Measurements from ENCODE around the gene SASH3. TPM values are rescaled to one million over a fixed set of nuclear protein-coding genes. Genes with fewer than 3 reads are reported as not detected.

The SASH3 gene
- total RNA-seq, 1 donor from 2014 or later = not detected

- DNase-seq = no peak
Observed at GRCh38 chrX:129760155-129760554, 19.6 kb upstream of the SASH3 start.

- DNase-seq = no peak
Observed at GRCh38 chrX:129760981-129761380, 18.8 kb upstream of the SASH3 start.

GRCh38 chrX:129761596-129761995, 18.2 kb upstream of the SASH3 start:
- DNase-seq = no peak

DNA sequence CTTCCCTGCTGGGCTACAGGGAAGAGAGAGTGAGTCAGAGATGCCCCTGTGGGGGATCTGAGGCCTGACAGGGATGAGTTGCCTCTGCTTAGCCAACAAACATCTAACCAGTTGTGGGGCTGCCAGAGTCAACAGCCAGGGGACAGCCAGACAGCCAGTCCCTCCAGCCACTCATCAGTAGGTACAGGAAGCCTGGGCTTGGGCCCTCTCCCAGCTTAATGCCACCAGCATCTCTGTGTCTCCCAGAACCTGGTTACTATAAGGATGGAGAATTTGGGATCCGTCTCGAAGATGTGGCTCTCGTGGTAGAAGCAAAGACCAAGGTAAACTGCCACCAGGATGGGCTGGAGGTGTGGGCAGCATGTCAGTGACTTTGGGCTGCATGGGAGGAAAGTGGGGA, 17.3 kb upstream of the SASH3 start:
- no peak for DNase-seq

DNA sequence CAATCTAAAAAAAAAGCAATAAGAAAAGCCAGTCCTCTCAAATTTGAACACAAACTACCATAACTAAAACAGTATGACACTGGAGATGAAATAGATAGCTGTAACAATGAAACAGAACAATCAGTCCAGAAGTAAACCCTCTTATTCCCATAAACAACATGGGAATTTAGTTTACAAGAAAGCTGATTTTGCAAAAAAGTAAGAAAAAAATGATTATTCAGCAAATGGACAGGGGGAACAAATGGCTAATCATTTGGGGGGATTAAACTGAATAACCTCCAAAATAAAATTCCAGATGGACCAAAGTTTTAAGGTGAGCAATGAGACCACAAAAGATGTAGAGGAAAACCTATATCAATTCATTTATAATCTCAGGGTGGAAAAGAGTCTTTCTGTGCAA, 16.1 kb upstream of the SASH3 start:
- DNase-seq = no peak

GRCh38 chrX:129768186-129768585, 11.6 kb upstream of the SASH3 start:
- no peak for DNase-seq

GRCh38 chrX:129768586-129769466, 10.9 kb upstream of the SASH3 start:
- DNase-seq = no peak

DNA sequence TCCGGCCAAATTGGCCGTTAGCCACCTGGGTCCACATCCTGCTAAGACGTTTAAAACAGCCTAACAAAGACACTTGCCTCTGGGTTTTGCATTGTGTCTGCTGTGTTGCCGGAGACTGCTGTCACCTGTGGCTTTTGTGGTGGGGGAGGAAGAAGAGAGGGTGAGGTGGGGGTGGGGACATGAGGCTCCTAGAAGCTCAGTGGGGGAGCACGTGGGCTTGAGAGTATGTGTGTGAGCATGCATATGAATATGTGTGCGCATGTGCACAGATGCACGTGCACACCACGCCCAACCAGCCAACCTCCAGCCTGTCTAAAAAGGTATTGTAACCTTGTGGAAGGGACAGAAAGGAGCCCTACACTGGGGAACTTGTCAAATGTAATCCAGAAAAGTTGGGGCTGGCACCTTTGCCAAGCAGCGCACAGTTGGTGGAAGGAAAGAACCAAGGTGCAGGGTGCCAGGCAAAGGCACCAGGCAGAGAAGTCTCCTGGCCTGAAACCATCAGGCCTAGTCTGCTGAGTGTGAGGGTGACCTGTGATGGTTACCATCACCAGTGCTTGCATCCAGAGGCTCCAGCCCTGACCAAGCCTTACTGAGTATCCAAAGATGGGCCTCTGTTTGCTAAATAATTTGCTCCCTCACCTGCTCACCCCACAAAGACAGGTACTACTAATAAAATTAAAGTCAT, 10.1 kb upstream of the SASH3 start:
- no peak for DNase-seq

DNA sequence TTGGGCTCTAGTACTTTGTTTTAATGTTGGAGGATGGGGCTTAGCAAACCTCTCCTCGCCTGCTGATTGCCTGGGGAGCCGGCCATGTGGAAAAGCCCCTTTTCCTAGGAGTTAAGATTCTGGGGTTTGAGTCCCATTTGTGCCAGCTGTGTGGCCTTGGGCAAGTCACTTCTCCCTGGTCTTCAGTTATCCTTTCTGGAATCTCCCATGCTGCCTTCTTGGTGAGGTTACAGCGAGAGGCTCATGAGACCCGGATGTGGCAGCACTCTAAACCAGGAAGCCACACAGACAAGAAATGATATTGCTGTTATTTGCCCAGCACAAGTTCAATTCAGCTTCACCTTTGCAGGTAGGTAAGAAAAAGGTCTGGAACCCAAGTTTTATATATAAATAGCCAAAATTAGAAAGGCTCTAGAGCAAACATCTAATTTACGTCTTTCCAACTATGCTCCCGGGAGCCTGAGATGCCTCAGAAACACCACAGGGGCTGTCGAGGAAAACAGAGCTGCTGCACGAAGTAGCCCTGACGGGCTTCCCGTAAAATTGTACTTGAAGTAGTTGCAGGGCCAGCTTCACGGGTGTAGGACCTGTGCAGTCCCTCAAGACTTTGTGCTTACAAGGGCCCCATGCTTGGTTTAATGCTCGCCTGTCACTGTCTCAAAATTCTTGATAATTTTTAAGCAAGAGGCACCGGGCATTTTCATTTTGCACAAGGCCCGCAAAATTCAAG, 8.3 kb upstream of the SASH3 start:
- no peak for DNase-seq

GRCh38 chrX:129772796-129773431, 6.8 kb upstream of the SASH3 start:
- DNase-seq = peak; percentile 12

- DNase-seq = no peak
Observed at GRCh38 chrX:129773649-129774458, 5.9 kb upstream of the SASH3 start.

- DNase-seq = peak; percentile 60
Observed at GRCh38 chrX:129777218-129778030, 2.3 kb upstream of the SASH3 start.

DNA sequence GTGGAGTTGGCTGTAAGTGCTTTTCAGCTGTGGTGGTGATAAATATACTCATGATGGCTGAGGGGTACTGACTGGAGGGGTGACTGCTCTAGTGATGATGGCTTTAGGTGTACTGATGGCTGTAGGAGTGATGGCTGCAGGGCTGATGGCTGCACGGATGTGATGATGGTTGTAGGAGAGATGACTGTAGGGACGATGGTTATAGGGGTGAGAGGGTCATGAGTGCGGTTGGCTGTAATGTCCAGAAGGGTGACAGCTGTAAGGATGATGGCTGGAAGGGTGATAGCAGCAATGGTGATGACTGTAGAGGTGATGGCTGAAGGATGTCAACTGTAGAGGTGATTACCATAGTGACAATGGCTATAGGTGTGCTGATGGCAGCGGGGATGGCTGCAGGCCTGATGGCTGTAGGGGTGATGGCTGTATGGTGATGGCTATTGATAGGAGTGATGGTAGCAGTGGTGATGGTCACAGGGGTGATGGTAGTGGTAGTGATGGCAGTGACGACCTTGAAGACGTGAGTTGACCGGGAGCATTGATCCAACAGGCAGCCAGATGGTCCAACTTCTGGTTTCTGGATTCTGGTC, 570 bp upstream of the SASH3 start:
- no peak for DNase-seq

GRCh38 chrX:129780441-129781105, 824 bp downstream of the SASH3 start:
- DNase-seq = no peak

GRCh38 chrX:129781134-129781672, 1.5 kb downstream of the SASH3 start:
- DNase-seq = no peak

DNA sequence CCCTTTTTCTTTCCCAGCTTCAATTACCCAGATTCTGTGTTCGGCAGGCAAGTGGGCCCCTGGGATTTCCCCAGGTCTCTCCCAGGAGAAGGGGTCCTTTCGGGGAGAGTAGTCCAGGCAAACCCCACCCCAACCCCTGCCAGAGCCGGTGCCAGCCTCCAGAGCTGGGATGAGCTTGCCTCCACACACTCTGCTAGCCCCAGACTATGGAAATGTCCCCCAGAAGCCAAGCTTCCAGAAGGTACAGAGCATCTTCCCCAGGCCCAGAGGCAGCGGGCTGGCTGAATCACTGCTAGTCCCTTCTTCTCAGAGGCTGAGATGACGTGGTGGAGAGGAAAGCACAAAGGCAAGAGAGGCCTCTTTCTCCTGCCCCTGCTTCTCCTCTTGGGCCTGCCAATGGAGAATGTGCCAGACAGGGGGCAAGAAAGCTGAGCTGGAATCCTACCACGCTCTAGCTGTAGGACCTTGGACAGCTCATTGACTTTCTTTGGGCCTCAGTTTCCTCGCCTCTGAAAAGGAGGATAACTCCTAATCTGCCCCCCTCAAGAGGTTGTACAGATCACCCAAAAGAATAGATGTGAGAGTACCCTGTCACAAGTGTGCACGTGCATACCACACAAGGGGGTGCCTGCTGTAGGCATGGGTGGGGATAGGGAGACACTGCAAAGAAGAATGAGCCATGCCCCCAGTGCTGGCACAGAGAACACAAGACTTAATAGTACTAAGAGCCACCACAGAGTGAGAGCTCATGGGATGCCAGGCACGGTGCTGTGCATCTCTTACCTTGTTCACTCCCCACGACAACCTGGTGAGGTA, 2.1 kb downstream of the SASH3 start:
- no peak for DNase-seq

GRCh38 chrX:129782706-129783105, 3.0 kb downstream of the SASH3 start:
- DNase-seq = no peak

GRCh38 chrX:129783291-129783713, 3.6 kb downstream of the SASH3 start:
- DNase-seq = no peak

DNA sequence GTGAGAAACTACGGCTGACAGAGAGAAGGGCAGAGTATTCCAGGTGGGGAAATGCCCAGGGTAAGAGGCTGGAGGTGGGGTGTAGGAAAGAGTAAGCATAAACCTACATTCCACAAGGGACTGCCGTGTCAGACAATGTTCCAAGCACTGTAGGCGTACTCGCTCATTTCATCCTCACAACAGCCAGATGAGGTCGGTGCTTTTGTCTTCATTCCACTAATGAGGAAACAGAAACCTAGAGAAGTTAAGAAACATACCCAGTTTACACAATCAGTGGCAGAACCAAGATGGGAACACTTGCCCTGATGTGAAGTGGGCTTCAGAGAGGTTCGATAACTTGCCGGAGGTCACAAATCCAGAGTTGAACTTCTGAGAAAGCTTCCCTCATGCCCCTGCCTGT, 4.6 kb downstream of the SASH3 start:
- DNase-seq = no peak
